GM21528 (cell line): ENCODE results near the gene SV2C.
"Not testable (repeated sequence)": the region's sequence is repeated elsewhere in the genome, so short reads cannot be mapped to it uniquely, and the experiment has no call there.

ENCODE experiments used
- ATAC-seq: cut with Tn5 transposase; IDR thresholded peaks from one replicate; pipeline ENCODE4 v1.9.1; 2021; ENCODE audit warnings: mild to moderate bottlenecking, moderate library complexity; ENCODE audit not compliant: unreplicated experiment, low FRiP score

SV2C gene

GRCh38 chr5:76082772-76083554 is at the start of gene SV2C:
TSS of gene SV2C (plus strand) at chr5:76083383. CDS start at chr5:76131751, 48,368 bp downstream.
- ATAC-seq: no peak

- ATAC-seq: not testable (repeated sequence)
Measured at GRCh38 chr5:76037736-76038151, 45.4 kb upstream of the SV2C start.

DNA sequence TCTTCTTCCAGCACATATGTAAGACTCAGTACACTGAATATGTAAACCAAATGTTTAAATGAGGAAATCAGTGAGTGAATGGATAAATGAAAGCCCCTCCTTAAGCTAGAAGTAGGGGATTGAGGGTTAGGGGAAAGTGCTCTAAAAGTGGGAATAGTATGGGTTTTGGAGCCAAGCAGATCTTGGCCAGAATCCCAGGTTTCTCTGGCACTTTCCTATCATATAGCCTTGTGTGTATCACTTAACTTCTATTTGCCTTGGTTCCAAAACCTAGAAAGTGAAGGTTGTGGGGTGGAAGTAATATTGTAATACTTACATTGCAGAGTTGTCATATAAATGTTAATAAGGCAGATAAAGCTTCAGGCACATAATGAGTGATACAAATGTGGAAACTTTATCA is 45.0 kb upstream of the SV2C start:
- no peak for ATAC-seq

DNA sequence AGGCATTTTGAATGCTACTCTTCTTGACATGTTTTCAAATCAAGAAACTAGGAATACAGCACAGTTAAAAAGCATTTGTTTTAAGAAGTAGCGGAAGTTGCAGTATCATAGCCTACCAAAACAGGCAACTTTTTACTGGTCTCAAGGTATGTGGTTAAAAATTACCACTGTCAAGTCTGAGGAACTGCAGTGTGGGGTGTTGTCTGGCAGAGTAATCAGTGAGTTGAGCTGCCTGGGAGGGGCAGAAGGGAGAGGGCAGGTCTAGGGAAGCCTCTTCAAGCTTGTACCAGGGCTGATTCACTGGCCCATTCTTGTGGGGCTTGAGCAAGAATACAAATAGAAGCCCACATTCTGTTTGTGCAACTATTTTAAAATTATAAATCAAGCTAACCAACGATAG is 42.4 kb upstream of the SV2C start:
- ATAC-seq: no peak

DNA sequence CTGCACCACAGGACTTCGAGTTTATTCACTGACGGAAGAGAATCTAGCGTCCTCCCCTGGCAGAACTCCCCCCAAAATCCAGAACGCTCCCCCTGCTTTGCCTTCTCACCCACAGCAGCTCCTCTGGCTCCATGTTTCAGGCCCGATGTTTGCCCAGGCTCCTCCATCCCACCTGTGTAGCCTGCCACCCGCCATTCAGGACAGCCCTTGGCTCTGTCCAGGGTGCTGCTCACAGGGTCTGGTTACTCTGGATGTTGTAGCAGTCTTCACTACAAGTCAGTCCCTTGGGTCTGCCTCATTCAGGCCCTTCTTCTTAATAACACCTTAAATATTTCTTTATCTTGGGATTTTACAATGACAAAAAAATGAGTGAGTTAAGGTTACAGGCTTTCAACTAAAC is 41.3 kb upstream of the SV2C start:
- no peak for ATAC-seq

DNA sequence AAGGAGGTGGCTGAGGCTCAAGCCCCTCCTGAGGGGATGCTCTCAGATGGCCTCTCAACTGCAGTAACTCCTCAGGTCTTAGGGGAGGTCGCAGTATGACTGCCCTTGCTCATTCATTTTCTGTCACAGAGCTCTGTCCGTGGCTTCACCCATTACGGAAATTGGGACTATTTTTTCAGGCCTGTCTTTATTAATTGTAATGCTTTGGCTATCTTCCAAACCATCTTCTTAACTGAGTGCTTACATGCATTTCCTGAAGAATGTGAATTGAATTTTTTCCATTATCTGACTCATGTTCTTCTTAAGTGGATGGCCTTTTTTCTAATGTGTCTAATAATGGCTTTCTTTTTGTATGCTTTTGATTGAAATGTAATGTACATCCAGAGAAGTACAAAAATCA is 36.4 kb upstream of the SV2C start:
- ATAC-seq: no peak

- ATAC-seq: no peak
Measured at GRCh38 chr5:76050134-76050533, 33.0 kb upstream of the SV2C start.

GRCh38 chr5:76062502-76063041 is 20.6 kb upstream of the SV2C start:
- no peak for ATAC-seq

- no peak for ATAC-seq
Measured at GRCh38 chr5:76065258-76065657, 17.9 kb upstream of the SV2C start.

DNA sequence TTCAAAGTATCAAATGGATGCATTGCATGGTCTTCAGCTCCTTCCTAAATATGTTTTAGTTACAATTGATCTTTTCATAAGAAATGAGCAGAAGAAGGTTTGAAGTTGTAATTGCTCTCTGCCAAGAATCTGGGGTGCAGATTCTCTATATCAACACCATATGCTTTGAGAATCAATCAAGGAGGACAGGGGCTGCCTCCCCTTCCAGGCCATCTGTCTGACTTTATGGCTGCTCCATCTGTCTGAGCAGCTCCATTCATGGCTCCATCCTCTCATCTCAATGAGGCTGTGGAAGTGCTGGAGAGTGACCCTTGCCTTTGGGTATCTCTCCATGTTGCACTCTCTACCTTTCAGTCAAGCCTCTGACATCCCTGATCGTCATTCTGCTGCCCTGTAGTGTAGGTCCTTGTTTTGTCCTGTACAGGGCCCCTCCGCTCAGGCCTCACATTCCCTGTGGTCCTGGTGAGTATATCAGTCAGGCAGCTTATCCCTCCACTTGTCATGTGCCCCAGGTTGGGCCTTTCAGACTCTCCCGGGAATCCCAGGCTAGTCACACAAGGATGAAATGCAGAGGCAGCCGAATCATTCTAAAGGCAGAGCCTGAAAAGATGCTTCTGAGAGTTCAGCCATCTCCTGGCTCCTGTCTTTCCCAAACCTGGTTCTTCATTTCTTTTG is 14.0 kb upstream of the SV2C start:
- no peak for ATAC-seq

- ATAC-seq: no peak
Measured at GRCh38 chr5:76074487-76075065, 8.6 kb upstream of the SV2C start.

GRCh38 chr5:76081811-76082771 is 1.1 kb upstream of the SV2C start:
- ATAC-seq: no peak

DNA sequence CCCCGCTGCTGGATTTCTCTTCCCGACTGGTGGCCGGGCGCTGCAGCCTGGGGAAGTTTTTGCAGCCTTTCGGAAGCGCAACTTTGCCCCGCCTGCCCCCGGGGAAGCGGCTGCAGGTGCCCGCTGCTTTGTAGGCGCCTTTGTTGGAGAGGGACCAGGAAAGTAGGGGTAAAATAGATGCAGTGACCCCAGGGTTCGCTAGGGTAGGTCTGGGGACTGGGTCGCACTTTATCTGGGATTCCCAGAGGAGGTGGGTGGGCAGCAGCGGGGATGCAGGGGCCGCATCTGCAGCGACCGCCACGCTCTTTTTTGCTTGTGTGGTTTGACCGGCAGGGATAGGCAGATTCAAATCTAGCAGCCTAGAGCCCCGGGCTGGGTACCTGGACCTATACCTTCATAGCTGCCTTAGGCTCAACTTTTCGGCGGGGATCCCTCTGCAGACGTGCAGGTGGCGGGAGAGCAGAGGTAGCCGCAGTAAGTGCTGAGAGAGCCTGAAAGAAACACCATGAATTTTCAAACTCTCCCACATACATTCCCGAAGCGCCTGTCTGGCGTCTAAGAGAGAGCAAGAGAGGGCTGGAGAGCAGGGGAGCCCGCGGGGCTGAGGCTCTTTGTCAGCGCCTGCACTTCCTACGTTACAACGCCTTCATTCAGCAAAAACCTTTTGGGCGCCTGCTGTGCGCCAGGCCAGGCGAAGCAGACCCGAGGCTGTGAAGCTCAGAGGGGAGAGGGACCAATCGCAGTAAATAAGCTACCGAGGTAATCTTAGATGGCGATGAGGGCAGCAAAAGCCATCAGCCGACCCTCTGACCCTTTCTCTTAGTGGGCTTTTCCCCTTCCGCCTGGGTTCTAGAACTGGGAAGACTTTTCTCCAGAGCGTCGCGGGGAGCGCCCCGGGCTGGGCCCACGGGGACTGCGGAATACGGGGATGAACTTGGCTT is 642 bp downstream of the SV2C start:
- no peak for ATAC-seq

DNA sequence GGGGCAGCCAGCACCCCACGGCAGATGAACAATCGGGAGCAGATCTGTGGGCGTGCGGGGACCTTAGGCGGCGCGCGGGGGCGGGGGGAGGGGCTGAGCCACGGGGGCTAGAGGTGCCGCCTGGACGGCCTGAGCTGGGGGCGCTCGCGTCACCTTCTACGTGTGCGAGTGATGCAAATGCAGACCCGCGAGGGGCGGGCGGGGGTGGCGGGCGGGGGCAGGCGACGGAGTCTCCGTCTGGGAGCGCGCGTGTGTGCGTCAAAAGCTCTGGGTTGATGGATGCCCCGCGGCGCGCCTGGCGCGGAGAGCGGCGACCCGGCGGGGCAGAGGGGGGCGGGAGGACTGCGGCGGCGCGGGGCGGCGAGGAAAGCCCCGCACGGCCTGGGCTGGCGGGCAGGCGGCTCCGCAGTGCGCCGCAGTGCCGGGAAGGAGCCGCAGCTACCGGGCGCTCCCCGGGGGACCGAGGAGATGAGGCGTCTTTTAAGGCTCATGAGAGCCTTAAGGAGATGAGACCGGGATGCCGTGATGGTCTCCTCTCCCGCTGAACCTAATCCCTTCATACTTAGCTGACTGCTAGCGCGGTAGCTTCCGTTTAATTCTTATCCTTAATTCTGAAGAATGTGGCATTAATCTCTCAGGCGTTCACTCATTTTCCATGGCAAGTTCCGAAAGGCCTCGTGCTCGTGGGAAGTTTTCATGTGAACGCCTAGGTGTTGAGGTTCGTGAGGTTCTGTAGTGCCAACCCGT is 1.5 kb downstream of the SV2C start:
- ATAC-seq: no peak

DNA sequence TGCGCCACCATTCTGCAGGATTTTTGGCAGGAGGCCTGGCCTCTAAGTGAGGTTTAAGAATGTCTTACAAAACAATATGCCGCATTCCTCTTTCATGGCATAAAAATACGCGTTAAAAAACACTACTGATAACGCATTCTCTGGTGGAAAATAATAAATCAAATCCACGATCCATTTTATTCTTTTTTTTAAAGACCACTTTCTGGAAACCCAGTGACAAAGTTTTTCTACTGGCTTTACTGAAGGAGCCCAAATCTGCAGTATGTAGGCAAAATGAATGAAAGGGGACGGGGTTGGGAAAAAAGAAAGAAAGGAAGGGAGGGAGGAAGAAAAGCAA is 2.0 kb downstream of the SV2C start:
- ATAC-seq: no peak

DNA sequence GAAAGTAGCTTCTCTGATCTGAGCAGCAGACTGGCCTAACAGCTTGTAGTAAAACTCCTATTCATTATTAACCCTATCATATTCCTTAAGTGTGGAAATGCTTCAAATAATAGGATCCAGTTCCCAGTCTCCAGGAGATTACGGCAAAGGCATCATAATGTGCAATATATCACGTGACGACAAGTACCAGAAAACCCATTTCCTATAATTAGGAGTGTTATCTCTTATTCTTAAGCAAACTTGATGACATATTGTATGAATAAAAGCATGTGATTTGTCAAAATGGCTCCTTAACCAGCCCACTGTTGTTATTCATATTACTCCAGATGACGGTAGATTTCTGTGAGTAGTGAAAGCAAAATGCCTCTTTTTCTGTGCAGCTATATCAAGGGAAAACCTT is 2.9 kb downstream of the SV2C start:
- ATAC-seq: no peak

GRCh38 chr5:76089156-76089555 is 6.0 kb downstream of the SV2C start:
- ATAC-seq: not testable (repeated sequence)

DNA sequence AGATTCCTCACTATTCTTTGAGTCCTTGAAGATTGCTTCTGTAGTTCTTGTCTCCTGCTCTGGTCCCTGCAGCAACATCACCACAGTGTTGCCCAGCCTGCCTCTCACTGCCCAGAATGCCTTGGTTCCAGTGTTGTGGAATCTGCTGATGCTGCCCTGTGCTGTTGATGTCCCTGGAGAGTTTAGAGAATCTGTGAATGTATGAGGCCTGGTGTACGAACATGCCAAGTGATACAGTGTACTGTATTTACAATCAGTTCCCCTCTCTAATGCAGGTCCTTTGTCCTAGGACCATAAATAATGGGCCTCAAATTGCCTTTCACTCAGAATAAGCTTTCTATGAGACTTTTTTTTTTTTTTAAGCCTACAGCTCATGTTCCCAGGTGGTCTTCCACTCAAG is 8.2 kb downstream of the SV2C start:
- ATAC-seq: no peak

GRCh38 chr5:76099286-76099702 is 16.1 kb downstream of the SV2C start:
- peak; percentile 67 for ATAC-seq
